WTC11 (cell line): ENCODE measurements around the gene SIX6.

Experiments
- AR ChIP-seq: fragments of 250-450 bp; sonication (Bioruptor Pico); IDR thresholded peaks from 2 replicates; pipeline ENCODE4 v1.9.0; 2021; ENCODE audit warnings: mild to moderate bottlenecking
- ATF6 ChIP-seq: sonication (generic); formaldehyde crosslinking; IDR thresholded peaks from 2 replicates; pipeline ENCODE4 v1.8.1; 2023; ENCODE audit warnings: mild to moderate bottlenecking, missing genetic modification reagents
- CDX4 ChIP-seq: fragments of 250-450 bp; sonication (Bioruptor Pico); IDR thresholded peaks from 2 replicates; pipeline ENCODE4 v1.9.0; 2021; ENCODE audit warnings: moderate library complexity, mild to moderate bottlenecking, inconsistent platforms, borderline replicate concordance
- CTCF ChIP-seq: fragments of 200-600 bp; IDR thresholded peaks from 2 replicates; pipeline ENCODE4 v1.8.0; 2022; ENCODE audit warnings: antibody characterized with exemption
- E2F4 ChIP-seq: sonication (generic); formaldehyde crosslinking; IDR thresholded peaks from 2 replicates; pipeline ENCODE4 v1.8.1; 2022; ENCODE audit warnings: low read depth, mild to moderate bottlenecking, moderate library complexity, missing genetic modification reagents, borderline replicate concordance
- FOXK1 ChIP-seq: sonication (generic); formaldehyde crosslinking; IDR thresholded peaks from 2 replicates; pipeline ENCODE4 v1.8.0; 2022; ENCODE audit warnings: mild to moderate bottlenecking, moderate library complexity, missing genetic modification reagents
- IRF2 ChIP-seq: sonication (generic); formaldehyde crosslinking; IDR thresholded peaks from 2 replicates; pipeline ENCODE4 v1.8.0; 2022; ENCODE audit warnings: low read depth, missing genetic modification reagents, borderline replicate concordance
- MYBL2 ChIP-seq: sonication (generic); formaldehyde crosslinking; IDR thresholded peaks from 2 replicates; pipeline ENCODE4 v1.8.1; 2023; ENCODE audit warnings: mild to moderate bottlenecking, moderate library complexity, missing genetic modification reagents
- NFE2L1 ChIP-seq: sonication (generic); formaldehyde crosslinking; IDR thresholded peaks from 2 replicates; pipeline ENCODE4 v1.8.1; 2023; ENCODE audit warnings: missing genetic modification reagents
- NR3C1 ChIP-seq: sonication (generic); formaldehyde crosslinking; conservative IDR thresholded peaks from 2 replicates; pipeline ENCODE4 v1.8.1; 2023; ENCODE audit warnings: low read depth, mild to moderate bottlenecking, missing genetic modification reagents
- SP1 ChIP-seq: sonication (generic); formaldehyde crosslinking; conservative IDR thresholded peaks from 2 replicates; pipeline ENCODE4 v1.8.1; 2022; ENCODE audit warnings: missing genetic modification reagents
- TCF7 ChIP-seq: sonication (generic); formaldehyde crosslinking; IDR thresholded peaks from 2 replicates; pipeline ENCODE4 v1.8.0; 2022; ENCODE audit warnings: mild to moderate bottlenecking, low read depth, missing genetic modification reagents, moderate library complexity
- TEAD1 ChIP-seq: sonication (generic); formaldehyde crosslinking; IDR thresholded peaks from 2 replicates; pipeline ENCODE4 v1.8.0; 2022; ENCODE audit warnings: mild to moderate bottlenecking, missing genetic modification reagents
- USF2 ChIP-seq: sonication (generic); formaldehyde crosslinking; IDR thresholded peaks from 2 replicates; pipeline ENCODE4 v1.8.1; 2023; ENCODE audit warnings: mild to moderate bottlenecking, missing genetic modification reagents, moderate library complexity

- TF ChIP-seq CDX4: no peak
- no peak for TF ChIP-seq USF2 (CRISPR knock-in tag)
- TF ChIP-seq CTCF: no peak
- TF ChIP-seq SP1: no peak
- TF ChIP-seq AR (CRISPR knock-in tag): no peak
- no peak for TF ChIP-seq ATF6
- TF ChIP-seq MYBL2 (CRISPR knock-in tag): no peak
- TF ChIP-seq FOXK1 (CRISPR knock-in tag): no peak
- no peak for TF ChIP-seq TEAD1 (CRISPR knock-in tag)
- no peak for TF ChIP-seq IRF2
- TF ChIP-seq NR3C1: no peak
- TF ChIP-seq E2F4 (CRISPR knock-in tag): no peak
- TF ChIP-seq TCF7: no peak
- no peak for TF ChIP-seq NFE2L1
Observed at GRCh38 chr14:60553808-60554207, 44.9 kb downstream of the SIX6 start.
